ENCODE results near the gene ORM2. TPM values are rescaled to one million over a fixed set of nuclear protein-coding genes. Genes with fewer than 3 reads are reported as not detected.

Gene ORM2
- total RNA-seq, 4 donors from 2014 or later = not detected

- 79 to 94% methylated on average over 10 to 12 of the region's 16 CpGs for WGBS, 2 donors
- no peak overlapping the region for H3K4me3 ChIP-seq
- TF ChIP-seq CTCF (IDR thresholded peaks at IDR 0.05) (no peak), POLR2A (IDR thresholded peaks at IDR 0.05) (no peak)
- H3K4me1 ChIP-seq = peaks cover 0 to 33% (median 4%) of the 10 kb centered on the region in 3 donors
- DNase-seq = no peak
- H3K27me3 ChIP-seq = no peaks in the 10 kb centered on the region
- H3K9me3 ChIP-seq = no peaks in the 10 kb centered on the region
- H3K36me3 ChIP-seq = peaks cover 0 to 6% (median 0%) of the 10 kb centered on the region in 3 donors
- no peak overlapping the region for H3K27ac ChIP-seq
- intact Hi-C loops (cut with DNase I) = loop anchor here (5.0 kb wide), 1 partner anchor 130 kb away; the partner anchor contains the start of gene COL27A1
Measured at GRCh38 chr9:114287001-114287762, 42.5 kb upstream of the ORM2 start.

- H3K27me3 ChIP-seq = no peaks in the 10 kb centered on the region
- TF ChIP-seq CTCF (IDR thresholded peaks at IDR 0.05) = no peak
- TF ChIP-seq POLR2A (IDR thresholded peaks at IDR 0.05) = no peak
- intact Hi-C loops (cut with DNase I) = loop anchor here (5.0 kb wide), 1 partner anchor 130 kb away; the partner anchor contains the start of gene COL27A1
- peaks cover 0 to 33% (median 4%) of the 10 kb centered on the region in 3 donors for H3K4me1 ChIP-seq
- no peak for DNase-seq
- H3K9me3 ChIP-seq = no peaks in the 10 kb centered on the region
- no peak overlapping the region for H3K4me3 ChIP-seq
- WGBS, 2 donors = 40 to 49% methylated on average over 1 to 5 of the region's 15 CpGs
- peaks cover 0 to 12% (median 0%) of the 10 kb centered on the region in 3 donors for H3K36me3 ChIP-seq
- H3K27ac ChIP-seq = no peak overlapping the region
Measured at GRCh38 chr9:114287763-114288192, 41.9 kb upstream of the ORM2 start.

- Histone ChIP-seq H3K4me3 (no peak overlapping the region), H3K27me3 (no peaks in the 10 kb centered on the region), H3K4me1 (peaks cover 0 to 33% (median 4%) of the 10 kb centered on the region in 3 donors), H3K9me3 (no peaks in the 10 kb centered on the region), H3K27ac (no peak overlapping the region), H3K36me3 (peaks cover 0 to 14% (median 0%) of the 10 kb centered on the region in 3 donors)
- 14 to 31% methylated on average over 2 to 9 of the region's 23 CpGs for WGBS, 2 donors
- DNase-seq = no peak
- TF ChIP-seq POLR2A (IDR thresholded peaks at IDR 0.05) (no peak), CTCF (IDR thresholded peaks at IDR 0.05) (no peak)
- intact Hi-C loops (cut with DNase I) = loop anchor here (5.0 kb wide), 1 partner anchor 131 kb away; the partner anchor contains the start of gene COL27A1
Measured at GRCh38 chr9:114288193-114289091, 41.2 kb upstream of the ORM2 start.

- no peaks in the 10 kb centered on the region for H3K27me3 ChIP-seq
- TF ChIP-seq CTCF (IDR thresholded peaks at IDR 0.05) (no peak), POLR2A (IDR thresholded peaks at IDR 0.05) (no peak)
- H3K27ac ChIP-seq = no peak overlapping the region
- no CpG with 5 or more reads among the region's 13 CpGs for WGBS, 2 donors
- intact Hi-C loops (cut with DNase I) = loop anchor here (5.0 kb wide), 1 partner anchor 132 kb away; the partner anchor contains the start of gene COL27A1
- no peak for DNase-seq
- peaks cover 0 to 20% (median 0%) of the 10 kb centered on the region in 3 donors for H3K36me3 ChIP-seq
- H3K4me3 ChIP-seq = no peak overlapping the region
- peaks cover 0 to under 1% (median 0%) of the 10 kb centered on the region in 3 donors for H3K9me3 ChIP-seq
- H3K4me1 ChIP-seq = peaks cover 0 to 33% (median 4%) of the 10 kb centered on the region in 3 donors
Measured at GRCh38 chr9:114289106-114289505, 40.6 kb upstream of the ORM2 start.

All from esophagus squamous epithelium (tissue), 5 donors.